ENCODE measurements around the gene CBY2.
"Not testable (repeated sequence)": the region's sequence is repeated elsewhere in the genome, so short reads cannot be mapped to it uniquely, and the experiment has no call there.

Gene CBY2

GRCh38 chr13:45702088-45702487, at the start of gene CBY2:
Gene CBY2, plus strand, starts transcription at chr13:45702320. Its CDS starts 71 bp downstream, at chr13:45702391.
- FAIRE-seq, result no peak

- no peak for FAIRE-seq
Measured at GRCh38 chr13:45654633-45655349, 47.3 kb upstream of the CBY2 start.

DNA sequence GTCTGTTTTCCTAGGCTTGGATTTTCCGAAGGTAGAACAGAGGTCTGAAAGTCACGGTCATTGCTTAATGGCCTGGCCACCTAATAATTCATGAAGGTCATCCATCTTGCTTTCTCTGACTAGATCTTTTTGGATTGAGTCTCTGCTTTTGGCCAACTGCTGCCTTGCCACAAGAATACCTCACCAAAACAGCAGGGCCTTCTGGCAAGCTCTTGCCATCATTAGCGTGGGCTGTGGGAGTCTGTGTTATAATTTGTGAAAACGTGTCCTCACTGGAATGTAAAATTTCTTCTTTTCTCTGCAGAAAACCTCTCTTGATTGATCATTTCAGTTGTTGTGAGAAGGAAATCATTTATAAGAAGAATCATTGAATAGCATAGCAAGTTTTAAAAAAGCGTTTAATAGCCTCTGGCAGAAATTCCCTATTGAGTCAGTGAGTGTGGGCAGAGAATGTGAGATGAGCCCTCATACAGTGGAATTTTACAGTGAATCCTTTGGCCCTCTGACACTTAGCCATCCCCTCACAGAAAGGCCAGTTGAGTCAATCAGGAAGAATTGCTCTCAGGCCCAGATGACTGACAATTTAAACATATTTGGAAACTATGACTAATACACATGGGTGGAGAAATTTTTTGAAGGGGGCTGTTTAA, 43.4 kb upstream of the CBY2 start:
- no peak for FAIRE-seq

DNA sequence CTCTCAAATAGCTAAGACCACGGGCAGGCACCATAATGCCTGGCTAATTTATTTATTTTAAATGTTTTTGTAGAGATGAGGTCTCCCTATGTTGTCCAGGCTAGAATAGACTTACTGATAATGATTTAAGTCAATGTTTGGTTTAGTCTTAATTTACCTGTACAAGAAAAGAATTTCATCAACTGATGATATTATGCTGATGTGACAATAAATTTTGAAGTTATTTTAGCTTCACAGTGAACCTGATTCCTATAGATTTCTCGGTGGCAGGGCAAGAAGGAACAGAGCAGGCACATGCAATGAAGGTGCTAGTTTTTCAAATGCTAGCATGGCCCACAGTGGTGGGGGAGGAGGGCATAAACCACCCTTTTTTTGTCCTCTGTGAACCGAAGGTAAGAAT, 42.6 kb upstream of the CBY2 start:
- no peak for FAIRE-seq

- FAIRE-seq, result not testable (repeated sequence)
Measured at GRCh38 chr13:45660458-45660857, 41.7 kb upstream of the CBY2 start.

DNA sequence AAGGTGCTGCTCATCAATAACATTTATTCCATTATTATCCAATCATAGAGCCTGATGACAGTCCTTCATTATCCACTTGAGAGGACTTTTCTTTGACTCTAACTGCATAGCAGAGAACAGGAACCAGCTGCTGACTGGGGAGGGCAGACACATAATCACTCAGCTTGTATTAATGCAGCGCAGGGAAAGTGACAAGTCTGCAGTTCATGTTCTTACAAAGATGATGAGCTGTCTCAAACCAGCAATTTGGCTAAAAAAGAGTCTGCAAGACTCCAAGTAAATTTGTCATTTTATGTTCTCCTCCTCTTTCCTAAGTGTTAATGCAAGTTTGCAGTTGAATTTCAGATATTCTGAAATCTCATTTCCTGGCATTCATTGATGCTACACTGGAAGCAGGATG, 40.0 kb upstream of the CBY2 start:
- FAIRE-seq, result no peak

DNA sequence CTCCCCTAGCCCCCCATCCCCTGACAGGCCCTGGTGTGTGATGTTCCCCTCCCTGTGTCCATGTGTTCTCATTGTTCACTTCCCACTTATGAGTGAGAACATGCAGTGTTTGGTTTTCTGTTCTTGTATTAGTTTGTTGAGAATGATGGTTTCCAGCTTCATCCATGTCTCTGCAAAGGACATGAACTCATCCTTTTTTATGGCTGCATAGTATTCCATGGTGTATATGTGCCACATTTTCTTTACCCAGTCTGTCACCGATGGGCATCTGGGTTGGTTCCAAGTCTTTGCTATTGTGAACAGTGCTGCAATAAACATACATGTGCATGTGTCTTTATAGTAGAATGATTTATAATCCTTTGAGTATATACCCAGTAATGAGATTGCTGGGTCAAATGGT, 39.2 kb upstream of the CBY2 start:
- FAIRE-seq, result not testable (repeated sequence)

GRCh38 chr13:45669626-45670025, 32.5 kb upstream of the CBY2 start:
- FAIRE-seq, result not testable (repeated sequence)

GRCh38 chr13:45670189-45670885, 31.8 kb upstream of the CBY2 start:
- no peak for FAIRE-seq

GRCh38 chr13:45674908-45675307, 27.2 kb upstream of the CBY2 start:
- FAIRE-seq, result no peak

DNA sequence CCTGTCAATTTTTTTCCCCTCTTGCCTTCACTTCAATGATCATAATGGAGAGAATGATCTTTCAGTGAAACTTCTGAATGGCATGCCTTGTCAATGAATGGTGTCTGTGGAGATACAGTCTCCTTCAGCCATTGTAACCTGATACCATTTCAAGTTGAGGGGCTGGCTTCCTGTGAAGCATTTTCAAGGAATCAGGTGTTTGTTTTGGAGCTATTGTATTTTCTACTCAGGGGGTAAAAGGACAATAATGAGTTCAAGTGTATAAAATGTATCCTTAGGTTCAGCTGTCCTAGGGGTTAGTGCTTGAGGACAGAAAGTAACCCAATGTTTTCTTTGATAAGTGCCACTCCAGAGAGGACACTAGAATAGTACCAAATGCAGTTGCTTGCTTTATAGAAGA, 23.8 kb upstream of the CBY2 start:
- no peak for FAIRE-seq

- FAIRE-seq, result no peak
Measured at GRCh38 chr13:45681113-45681512, 21.0 kb upstream of the CBY2 start.

DNA sequence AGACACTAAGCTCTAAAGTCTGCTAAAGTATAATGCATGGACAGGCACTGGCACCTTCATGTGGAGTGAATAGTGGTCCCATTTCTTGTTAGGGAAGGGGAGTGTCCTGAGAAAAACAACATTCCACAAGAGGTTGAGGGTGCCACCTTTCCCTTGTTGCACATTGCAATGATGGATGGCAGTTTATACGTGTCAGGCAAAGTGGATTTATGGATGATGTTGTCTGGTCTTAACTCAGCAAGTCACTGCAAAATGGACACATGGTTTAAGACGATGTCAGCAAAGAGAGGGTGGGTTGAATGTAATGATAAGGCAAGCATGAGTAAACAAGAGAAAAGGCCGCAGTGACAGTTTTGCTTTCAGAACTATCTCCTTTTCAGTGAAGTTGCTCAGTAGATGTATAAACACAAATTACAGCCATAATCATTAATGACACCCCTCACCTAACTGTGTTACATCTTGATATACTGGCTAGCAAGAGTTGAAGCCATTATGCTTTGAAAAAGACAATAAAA, 19.6 kb upstream of the CBY2 start:
- no peak for FAIRE-seq

DNA sequence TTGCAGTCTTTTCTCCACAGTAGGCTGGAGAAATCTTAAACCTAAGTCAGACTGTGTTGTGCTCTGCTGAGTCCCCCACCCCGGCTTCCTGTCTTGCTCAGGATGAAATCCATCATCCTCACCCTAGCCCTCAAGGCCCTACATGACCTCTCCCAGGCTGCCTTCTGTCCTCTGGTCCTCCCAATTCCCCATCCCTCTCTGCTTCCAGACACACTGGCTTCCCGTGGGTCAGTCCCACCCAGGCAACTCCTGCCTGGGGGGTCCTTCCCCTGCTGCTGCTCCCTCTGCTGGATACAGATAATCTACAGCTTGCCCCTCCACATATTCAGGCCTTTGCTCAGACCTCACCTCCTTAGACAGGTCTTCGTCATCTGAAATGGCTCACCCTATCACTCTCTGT, 18.4 kb upstream of the CBY2 start:
- no peak for FAIRE-seq

- FAIRE-seq, result no peak
Measured at GRCh38 chr13:45688577-45688976, 13.5 kb upstream of the CBY2 start.

- no peak for FAIRE-seq
Measured at GRCh38 chr13:45690636-45691035, 11.5 kb upstream of the CBY2 start.

DNA sequence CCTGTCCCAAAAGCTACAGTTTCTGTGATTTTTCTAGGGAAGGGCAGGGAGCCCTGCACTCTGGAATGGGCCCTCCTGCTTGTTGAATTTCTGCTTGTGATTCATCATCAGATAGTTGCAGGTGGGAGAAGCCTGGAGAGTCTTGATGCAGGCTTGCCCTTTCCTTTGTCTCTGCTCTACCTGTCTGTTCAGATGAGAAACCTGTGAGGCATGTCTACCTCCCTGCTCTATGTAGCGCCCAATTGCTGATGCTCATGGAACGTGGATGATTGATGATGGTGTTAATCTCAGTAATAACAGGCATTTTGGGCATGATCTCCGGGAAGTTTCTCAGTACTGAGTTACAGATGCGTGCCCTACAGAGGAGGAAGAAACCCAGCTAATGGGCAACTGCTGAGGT, 10.9 kb upstream of the CBY2 start:
- FAIRE-seq, result no peak

DNA sequence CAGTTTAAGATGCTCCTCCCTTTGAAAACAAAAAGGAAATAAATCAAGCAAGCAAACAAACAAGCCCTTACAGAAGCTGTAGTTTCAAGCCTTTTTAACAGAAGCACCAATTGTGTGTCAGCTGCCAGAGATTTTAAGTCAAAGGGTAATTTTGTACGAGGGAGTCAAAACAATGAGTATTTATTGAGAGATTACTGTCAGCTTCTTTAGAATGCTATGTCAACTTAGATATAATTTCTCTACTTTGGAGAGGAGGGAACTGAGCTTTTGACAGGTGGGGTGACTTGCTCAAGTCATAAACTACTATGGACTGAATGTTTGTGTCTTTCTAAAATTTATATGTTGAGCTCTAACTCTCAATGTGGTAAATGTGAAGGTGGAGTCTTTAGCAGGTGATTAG, 10.5 kb upstream of the CBY2 start:
- no peak for FAIRE-seq

GRCh38 chr13:45695198-45695730, 6.9 kb upstream of the CBY2 start:
- no peak for FAIRE-seq

DNA sequence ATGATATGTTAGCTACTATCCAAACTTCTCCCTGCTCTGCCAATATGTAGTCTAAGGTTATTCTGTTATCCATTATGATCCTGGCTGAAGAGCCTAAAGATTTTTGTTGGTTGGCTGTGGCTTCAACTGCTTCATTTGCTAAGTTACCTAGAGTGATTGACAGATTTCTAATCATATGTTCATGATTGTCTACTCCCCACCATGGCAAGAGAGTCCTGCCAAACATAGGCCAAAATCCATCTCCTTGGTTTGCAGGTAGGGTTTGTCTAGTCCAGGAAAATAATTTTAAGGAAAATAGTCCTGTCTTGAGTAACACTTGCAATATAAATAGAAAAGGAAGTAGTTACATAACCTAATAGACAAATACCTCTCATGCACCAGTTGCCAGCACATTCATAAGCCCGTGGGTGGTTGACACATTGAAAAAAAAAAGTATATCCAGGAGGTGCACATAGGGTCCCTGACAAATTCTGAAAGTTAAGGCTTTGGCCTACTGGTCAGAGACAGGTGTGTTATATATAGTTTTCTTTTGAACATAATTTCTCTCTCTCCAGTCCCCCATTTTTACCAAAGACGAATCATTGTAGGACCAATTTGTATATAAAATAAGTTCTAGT, 5.4 kb upstream of the CBY2 start:
- no peak for FAIRE-seq

DNA sequence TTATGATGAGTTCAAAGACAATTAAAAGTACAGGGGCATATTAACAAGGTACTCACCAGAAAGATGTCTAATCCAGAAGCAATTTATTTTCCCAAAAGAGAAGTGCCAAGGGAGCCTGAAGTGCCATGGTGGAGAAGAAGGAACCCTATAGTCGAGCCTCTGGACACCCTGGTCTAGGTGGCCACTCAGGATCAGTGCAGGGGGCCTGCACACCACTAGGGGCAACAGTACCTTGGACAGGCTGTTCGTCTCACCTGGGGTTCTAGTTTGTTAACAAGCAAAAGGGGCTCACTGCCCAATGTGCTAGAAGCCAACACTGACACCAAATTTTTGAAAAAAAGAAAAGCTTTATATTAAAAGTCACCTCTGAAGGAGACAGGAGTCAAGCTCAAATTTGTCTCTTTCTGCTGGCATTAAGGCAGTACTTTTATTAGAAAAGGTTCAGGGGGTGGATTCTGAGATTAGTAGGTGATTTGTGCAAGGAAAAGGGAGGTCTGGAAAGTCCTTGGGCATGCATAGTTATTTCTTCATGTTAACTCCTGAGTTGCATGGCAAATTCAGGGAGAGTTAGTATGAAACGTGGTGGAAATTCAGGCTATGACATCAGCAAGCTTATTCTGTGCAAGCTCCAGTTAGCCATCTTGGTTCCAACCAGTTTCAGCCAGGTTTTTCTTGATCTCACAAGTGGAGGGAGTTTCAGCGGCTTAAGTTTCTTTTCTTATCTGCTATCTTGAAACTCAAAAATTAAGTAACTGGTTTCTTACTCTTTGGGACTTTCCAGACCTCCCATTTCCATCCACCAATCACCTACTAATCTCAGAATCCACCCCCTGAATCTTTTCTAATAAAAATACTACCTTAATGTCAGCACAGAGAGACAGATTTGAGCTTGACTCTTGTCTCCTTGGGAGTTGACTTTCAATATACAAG, 884 bp upstream of the CBY2 start:
- FAIRE-seq, result no peak

DNA sequence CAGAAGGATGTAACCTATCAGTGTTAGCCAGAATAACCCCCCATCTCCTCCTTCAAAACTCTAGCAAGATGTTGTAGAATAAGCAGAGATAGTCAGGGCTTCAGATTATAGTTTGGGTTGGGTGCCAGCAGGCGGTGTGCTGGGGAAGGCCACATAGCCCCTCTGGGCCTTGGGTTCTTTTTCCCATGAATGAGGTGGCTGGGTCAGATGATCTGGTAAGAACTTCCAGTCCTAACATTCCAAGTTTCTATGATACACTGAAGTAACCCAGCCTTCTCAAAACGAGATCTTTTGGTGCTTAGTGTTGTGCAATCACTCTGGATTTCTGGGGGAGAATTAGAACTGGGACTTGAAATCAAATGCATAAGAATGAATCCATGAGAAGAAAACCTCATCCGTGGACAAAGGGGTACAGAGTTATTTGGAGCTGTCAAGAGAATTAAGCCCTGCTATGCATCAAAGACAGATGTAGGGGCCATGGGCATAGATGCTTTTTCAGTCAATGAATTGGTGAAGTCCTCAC, 810 bp downstream of the CBY2 start:
- no peak for FAIRE-seq

All from colon (tissue), 2 donors.